NCI-H1092 treated with DMSO at 0.1 percent for 48 hours (cell line): ENCODE results near the gene PIK3R1.
A peak's percentile ranks its signal among the peaks of the same experiment; 100 is the strongest.
"Not testable (repeated sequence)": the region's sequence is repeated elsewhere in the genome, so short reads cannot be mapped to it uniquely, and the experiment has no call there.

Experiments
- DNase-seq: peaks from one replicate; lab custom pipeline; 2025; lab: John Stamatoyannopoulos, UW

The PIK3R1 gene

GRCh38 chr5:68226546-68227073 is 11.1 kb downstream of the PIK3R1 start:
- no peak for DNase-seq

GRCh38 chr5:68227532-68228160 is 12.1 kb downstream of the PIK3R1 start:
- no peak for DNase-seq

DNA sequence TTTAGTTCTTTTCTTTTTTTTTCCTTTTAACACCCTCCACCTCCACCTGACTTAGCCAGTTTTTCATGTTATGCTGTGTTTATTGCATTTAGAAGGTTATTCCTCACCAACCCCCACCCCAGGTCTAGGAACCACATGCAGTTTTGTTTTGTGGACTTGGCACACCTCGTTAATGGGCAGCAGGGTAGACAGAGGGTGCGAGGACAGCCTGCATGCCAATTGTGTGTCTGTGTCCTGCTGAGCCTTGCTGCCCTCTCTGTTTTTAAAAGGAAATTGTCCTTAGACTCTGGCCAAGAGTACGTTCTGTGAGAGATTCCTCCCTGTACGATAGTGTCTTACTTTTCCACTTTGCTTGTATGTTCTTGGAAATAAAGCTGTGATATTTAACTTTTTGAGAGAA is 13.9 kb downstream of the PIK3R1 start:
- no peak for DNase-seq

- DNase-seq, result no peak
These were observed 14.7 kb downstream of the PIK3R1 start for GRCh38 chr5:68230285-68230684.

- DNase-seq, result no peak
These were observed 16.0 kb downstream of the PIK3R1 start for GRCh38 chr5:68231414-68232076.

- DNase-seq, result no peak
These were observed 16.7 kb downstream of the PIK3R1 start for GRCh38 chr5:68232277-68232676.

- DNase-seq, result no peak
These were observed 17.5 kb downstream of the PIK3R1 start for GRCh38 chr5:68233075-68233474.

DNA sequence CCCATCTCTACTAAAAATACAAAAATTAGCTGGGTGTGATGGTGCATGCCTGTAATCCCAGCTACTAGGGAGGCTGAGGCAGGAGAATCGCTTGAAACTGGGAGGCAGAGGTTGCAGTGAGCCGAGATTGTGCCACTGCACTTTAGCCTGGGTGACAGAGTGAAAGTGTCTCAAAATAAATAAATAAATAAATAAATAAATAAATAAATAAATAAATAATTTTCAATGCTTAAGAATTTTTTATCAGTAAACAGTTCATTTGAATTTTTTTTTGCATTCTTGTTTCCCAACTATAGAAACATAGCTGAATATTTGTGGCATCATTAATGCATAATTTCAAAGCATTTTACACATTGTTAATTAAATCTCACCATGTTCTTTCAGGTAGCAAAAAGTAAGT is 19.7 kb downstream of the PIK3R1 start:
- DNase-seq, result not testable (repeated sequence)

DNA sequence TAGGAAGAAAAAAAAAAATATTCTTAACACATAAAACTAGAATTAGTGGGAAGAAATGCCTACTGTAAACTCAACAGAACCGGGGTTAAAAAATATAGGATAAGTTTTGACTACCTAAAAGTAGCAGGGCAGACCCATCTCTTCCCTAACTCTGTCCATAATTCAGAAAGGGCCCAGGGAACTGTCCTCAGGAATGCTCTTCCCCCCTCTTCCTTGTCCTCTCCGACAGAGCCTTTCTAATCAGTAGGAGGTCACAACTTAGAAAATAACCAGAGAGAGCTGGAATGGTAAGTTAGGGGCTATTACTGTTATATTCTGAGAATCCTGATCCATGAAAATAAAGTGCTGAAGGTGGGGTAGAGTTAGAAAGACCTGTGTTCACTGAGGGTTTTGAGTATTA is 22.2 kb downstream of the PIK3R1 start:
- DNase-seq, result no peak

GRCh38 chr5:68239487-68239886 is 23.9 kb downstream of the PIK3R1 start:
- peak; percentile 8 for DNase-seq

GRCh38 chr5:68240202-68240601 is 24.6 kb downstream of the PIK3R1 start:
- no peak for DNase-seq

DNA sequence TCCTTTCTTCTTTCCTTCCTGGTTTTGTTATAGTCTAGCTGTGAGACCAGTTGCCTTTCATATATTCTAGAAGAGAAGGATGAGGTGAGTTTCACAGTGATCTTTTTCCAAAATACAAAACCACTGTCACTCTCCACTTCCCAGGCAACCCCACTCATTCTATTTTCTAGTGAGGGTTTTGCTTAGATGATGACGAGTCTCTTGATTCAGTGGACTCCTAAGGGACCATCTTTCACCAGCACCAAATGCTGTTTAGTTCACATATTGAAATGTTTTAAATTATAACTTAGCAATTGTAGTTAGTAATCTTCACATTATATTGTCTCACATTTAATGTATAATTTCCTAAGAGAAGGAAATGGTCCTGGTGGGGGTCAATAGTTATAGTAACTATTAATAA is 25.2 kb downstream of the PIK3R1 start:
- DNase-seq, result no peak

GRCh38 chr5:68242743-68243142 is 27.2 kb downstream of the PIK3R1 start:
- DNase-seq, result no peak

GRCh38 chr5:68243251-68243650 is 27.7 kb downstream of the PIK3R1 start:
- no peak for DNase-seq

DNA sequence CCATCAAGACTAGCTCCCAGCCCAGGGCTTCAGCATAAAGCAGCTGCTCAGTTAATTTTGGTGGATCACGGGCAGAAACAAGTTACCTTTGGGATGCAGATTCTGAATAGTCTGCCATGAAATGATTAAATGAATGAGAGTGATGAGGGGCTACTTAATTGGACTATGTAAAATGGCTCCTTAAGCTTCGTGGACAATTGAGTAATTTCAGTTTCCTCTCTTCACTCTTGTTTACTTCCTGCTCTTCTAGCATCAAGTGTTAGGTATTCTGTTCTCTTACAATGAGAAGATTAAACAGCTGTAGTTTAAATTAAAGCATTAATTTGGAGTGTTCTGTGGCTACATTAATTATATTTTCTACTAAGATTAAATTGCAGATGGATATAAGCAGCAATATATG is 28.1 kb downstream of the PIK3R1 start:
- DNase-seq, result no peak

DNA sequence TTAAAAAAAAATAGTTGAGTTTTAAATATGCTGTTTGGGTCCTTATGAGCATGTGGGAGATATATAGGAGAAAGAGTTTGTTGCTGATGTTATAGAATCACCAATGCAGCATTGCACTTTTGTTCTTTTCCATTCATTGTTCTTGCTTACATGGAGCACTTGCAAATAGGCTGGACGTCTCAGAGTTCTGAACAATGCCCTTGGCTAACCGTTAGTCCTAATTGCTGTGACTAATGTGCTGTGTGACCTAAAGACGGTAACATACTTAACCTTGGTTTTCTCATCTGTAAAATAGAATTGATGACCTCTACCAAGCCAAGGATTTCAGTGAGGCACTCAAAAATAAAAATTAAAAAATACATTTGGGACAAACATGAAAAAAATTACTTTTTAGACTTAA is 29.8 kb downstream of the PIK3R1 start:
- DNase-seq, result no peak

DNA sequence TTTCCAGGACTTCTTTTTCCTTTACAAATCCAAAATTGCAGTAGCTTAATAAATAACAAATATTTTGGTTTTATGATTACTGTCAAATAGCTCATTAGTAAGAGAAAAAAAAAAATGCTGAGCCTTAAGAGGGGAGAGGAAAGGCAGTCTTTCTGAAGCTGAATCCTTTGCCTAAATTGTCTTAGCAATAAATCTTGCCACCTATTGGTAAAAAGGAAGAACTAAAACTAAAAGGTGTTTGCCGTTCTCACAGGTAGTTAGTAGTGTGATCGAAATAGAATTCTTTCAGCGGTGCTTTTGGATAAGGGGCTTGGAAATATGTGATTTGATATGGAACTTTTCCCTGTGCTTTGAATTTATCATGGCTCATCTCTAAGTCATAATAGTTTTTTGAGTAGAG is 31.2 kb downstream of the PIK3R1 start:
- no peak for DNase-seq

DNA sequence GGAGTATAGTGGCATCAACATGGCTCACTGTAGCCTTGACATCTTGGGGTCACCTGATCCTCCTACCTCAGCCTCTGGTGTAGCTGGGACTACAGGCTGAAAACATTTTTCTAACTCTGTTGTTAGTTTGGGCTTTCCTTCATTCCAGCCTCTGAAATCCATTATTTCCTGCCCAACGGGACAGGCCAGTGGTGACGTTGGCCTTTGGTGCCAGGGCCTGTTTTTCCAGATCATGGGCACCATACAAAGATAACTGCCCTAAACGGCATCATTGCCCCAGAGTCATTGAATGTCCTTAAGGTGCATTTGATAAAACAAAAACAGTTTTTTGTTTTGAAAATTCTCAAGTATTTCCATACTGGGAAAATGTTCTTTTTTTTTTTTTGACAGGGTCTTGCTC is 32.1 kb downstream of the PIK3R1 start:
- no peak for DNase-seq

DNA sequence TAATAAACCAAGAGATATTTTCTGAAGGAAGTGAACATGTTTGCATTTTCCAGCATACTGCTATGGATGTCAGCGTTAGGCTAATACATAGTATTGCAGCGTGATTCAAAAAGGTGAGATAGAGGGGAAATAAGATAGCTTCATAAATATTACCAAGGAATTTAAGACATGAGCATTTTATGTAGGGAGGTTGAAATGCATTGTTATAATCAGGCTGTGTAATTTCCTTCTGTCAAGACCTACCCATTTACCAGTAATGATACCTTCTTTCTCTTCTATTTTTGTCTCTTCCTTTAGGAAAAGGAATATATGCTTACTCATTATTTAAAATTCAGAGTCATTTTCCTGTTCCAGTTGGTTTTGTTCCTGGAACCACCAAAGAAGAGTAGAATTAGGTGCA is 33.3 kb downstream of the PIK3R1 start:
- DNase-seq, result no peak

- DNase-seq, result no peak
These were observed 34.0 kb downstream of the PIK3R1 start for GRCh38 chr5:68249520-68249919.

GRCh38 chr5:68250661-68251298 is 35.2 kb downstream of the PIK3R1 start:
- DNase-seq, result no peak

DNA sequence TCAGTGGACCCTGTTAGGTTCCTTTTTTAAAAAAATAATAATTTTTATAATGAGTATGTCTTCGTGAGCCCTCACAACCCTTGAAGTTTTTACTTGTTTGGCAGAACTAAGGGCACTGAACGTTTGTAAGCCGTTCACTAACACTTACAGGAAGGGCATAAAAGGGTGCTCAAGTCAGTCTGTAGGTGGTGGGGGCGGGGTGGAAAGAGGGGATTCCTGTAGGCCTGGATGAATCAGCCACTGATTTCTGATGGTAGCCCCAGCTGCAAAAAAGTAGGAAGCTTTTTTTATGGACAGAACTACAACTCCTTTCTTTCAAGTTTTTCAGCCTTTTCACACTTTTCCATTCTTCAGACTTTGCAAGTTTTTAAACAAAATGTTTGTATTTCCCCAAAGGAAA is 35.8 kb downstream of the PIK3R1 start:
- no peak for DNase-seq

GRCh38 chr5:68251804-68252522 is 36.4 kb downstream of the PIK3R1 start:
- DNase-seq, result no peak
